ENCODE measurements around the gene TTC21A. TPM values are rescaled to one million over a fixed set of nuclear protein-coding genes. Genes with fewer than 3 reads are reported as not detected.

TTC21A gene
- total RNA-seq, 1 experiment from 2014 or later = 1.2 TPM

GRCh38 chr3:39133822-39134221 is 26.3 kb downstream of the TTC21A start:
- Histone ChIP-seq H3K27me3 (ENCODE audit: low read length) (no peaks in the 10 kb centered on the region), H3K36me3 (ENCODE audit: low read depth, low read length) (no peaks in the 10 kb centered on the region), H3F3A (ENCODE audit: low read length, unreplicated experiment) (no peaks in the 10 kb centered on the region), H3K4me1 (ENCODE audit: insufficient read depth, low read length) (peaks cover 18% of the 10 kb centered on the region), H3K27ac (ENCODE audit: low read length) (no peak overlapping the region), H3K9me3 (ENCODE audit: low read length) (no peaks in the 10 kb centered on the region), H2AFZ (ENCODE audit: low read length) (no peak overlapping the region), H3K79me2 (ENCODE audit: low read length) (no peaks in the 10 kb centered on the region), H3K9me2 (replicated peaks; ENCODE audit: low read length) (no peaks in the 10 kb centered on the region), H3K4me2 (ENCODE audit: low read length) (no peak overlapping the region), H3K4me3 (ENCODE audit: low read length) (no peak overlapping the region), H4K20me1 (ENCODE audit: low read length) (no peaks in the 10 kb centered on the region), H3K9ac (ENCODE audit: low read length) (no peak overlapping the region)
- no peak for DNase-seq
- ChIA-PET CTCF (no interaction called here), POLR2A (ENCODE audit: unreplicated experiment) (no interaction called here)
- no TSS peak for BruUV-seq (replicated peaks)
- intact Hi-C loops (cut with micrococcal nuclease) = no loop called here
- ATAC-seq = no peak
- TF ChIP-seq EZH2 (IDR thresholded peaks at IDR 0.05; ENCODE audit: low read length, unreplicated experiment) = no peak
- TF ChIP-seq, protein P1, sequence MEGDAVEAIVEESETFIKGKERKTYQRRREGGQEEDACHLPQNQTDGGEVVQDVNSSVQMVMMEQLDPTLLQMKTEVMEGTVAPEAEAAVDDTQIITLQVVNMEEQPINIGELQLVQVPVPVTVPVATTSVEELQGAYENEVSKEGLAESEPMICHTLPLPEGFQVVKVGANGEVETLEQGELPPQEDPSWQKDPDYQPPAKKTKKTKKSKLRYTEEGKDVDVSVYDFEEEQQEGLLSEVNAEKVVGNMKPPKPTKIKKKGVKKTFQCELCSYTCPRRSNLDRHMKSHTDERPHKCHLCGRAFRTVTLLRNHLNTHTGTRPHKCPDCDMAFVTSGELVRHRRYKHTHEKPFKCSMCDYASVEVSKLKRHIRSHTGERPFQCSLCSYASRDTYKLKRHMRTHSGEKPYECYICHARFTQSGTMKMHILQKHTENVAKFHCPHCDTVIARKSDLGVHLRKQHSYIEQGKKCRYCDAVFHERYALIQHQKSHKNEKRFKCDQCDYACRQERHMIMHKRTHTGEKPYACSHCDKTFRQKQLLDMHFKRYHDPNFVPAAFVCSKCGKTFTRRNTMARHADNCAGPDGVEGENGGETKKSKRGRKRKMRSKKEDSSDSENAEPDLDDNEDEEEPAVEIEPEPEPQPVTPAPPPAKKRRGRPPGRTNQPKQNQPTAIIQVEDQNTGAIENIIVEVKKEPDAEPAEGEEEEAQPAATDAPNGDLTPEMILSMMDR (conservative IDR thresholded peaks at IDR 0.05; ENCODE audit: low read depth, low read length) = no peak
- TF ChIP-seq EZH2phosphoT487 (IDR thresholded peaks at IDR 0.05; ENCODE audit: borderline replicate concordance, low read length) = no peak

- H3K4me1 ChIP-seq (ENCODE audit: insufficient read depth, low read length) = peaks cover 18% of the 10 kb centered on the region
- intact Hi-C loops (cut with micrococcal nuclease) = no loop called here
These were observed 26.8 kb downstream of the TTC21A start for GRCh38 chr3:39134305-39134704.

DNA sequence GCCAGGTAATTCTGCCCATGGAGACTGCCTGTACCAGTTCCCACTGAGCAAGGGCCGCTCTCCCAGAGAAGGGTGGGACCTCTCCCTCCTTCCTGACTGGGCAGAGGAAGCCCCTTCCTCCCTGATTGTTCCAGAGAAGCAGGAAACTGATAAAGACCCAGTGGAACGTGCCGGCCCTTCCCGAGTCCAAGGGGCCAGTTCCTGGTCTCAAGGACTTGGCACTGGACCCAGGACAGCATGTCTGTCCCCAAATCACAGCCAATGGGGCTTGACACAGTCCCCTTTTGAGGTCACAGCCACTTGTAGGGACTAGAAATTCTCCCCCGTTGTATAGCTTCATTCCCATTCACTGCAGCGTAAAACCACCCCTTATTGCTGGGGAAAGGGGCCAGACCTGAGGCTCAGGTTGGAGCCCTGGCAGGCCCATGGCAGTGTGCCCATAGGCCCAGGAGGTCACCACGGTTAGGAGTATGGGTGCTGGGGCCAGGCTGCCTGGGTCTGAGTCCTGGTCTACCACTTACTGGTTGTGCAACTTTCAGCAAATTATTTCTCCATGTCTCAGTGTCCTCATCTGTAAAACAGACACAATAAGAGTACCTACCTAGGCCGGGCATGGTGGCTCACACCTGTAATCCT is 27.8 kb downstream of the TTC21A start:
- Histone ChIP-seq H3K36me3 (ENCODE audit: low read depth, low read length) (no peaks in the 10 kb centered on the region), H3K9ac (ENCODE audit: low read length) (no peak overlapping the region), H3K79me2 (ENCODE audit: low read length) (0 out of 2 replicates have a peak, but pooled peaks cover 2% of the 10 kb centered on the region), H3K27ac (ENCODE audit: low read length) (no peak overlapping the region), H3F3A (ENCODE audit: low read length, unreplicated experiment) (no peaks in the 10 kb centered on the region), H3K9me2 (replicated peaks; ENCODE audit: low read length) (no peaks in the 10 kb centered on the region), H2AFZ (ENCODE audit: low read length) (no peak overlapping the region), H4K20me1 (ENCODE audit: low read length) (peaks cover 2% of the 10 kb centered on the region; the same call in 1 of the 2 replicates), H3K9me3 (ENCODE audit: low read length) (no peaks in the 10 kb centered on the region), H3K27me3 (ENCODE audit: low read length) (no peaks in the 10 kb centered on the region), H3K4me3 (ENCODE audit: low read length) (no peak overlapping the region), H3K4me1 (ENCODE audit: insufficient read depth, low read length) (peaks cover 20% of the 10 kb centered on the region), H3K4me2 (ENCODE audit: low read length) (no peak overlapping the region)
- TF ChIP-seq EZH2 (IDR thresholded peaks at IDR 0.05; ENCODE audit: low read length, unreplicated experiment) = no peak
- no peak for TF ChIP-seq EZH2phosphoT487 (IDR thresholded peaks at IDR 0.05; ENCODE audit: borderline replicate concordance, low read length)
- TF ChIP-seq, protein P1 (conservative IDR thresholded peaks at IDR 0.05; ENCODE audit: low read depth, low read length) = no peak
- intact Hi-C loops (cut with micrococcal nuclease) = no loop called here
- DNase-seq (no peak), ATAC-seq (no peak)
- CTCF ChIA-PET = no interaction called here
- POLR2A ChIA-PET (ENCODE audit: unreplicated experiment) = no interaction called here
- BruUV-seq (replicated peaks) = no TSS peak

More at GRCh38 chr3:39134305-39134704, 26.8 kb downstream of the TTC21A start:
- TF ChIP-seq EZH2phosphoT487 (IDR thresholded peaks at IDR 0.05; ENCODE audit: borderline replicate concordance, low read length) (no peak), EZH2 (IDR thresholded peaks at IDR 0.05; ENCODE audit: low read length, unreplicated experiment) (no peak)
- TF ChIP-seq, protein P1 (conservative IDR thresholded peaks at IDR 0.05; ENCODE audit: low read depth, low read length) = no peak
- no peaks in the 10 kb centered on the region for H3F3A ChIP-seq (ENCODE audit: low read length, unreplicated experiment)
- H3K27ac ChIP-seq (ENCODE audit: low read length) = no peak overlapping the region
- H3K79me2 ChIP-seq (ENCODE audit: low read length) = no peaks in the 10 kb centered on the region
- H3K4me3 ChIP-seq (ENCODE audit: low read length) = no peak overlapping the region
- no peak overlapping the region for H3K4me2 ChIP-seq (ENCODE audit: low read length)
- no peak overlapping the region for H3K9ac ChIP-seq (ENCODE audit: low read length)
- no peaks in the 10 kb centered on the region for H4K20me1 ChIP-seq (ENCODE audit: low read length)
- no TSS peak for BruUV-seq (replicated peaks)
- DNase-seq (no peak), ATAC-seq (no peak)
- H2AFZ ChIP-seq (ENCODE audit: low read length) = no peak overlapping the region
- no peaks in the 10 kb centered on the region for H3K9me2 ChIP-seq (replicated peaks; ENCODE audit: low read length)
- no peaks in the 10 kb centered on the region for H3K27me3 ChIP-seq (ENCODE audit: low read length)
- no peaks in the 10 kb centered on the region for H3K36me3 ChIP-seq (ENCODE audit: low read depth, low read length)
- CTCF ChIA-PET = no interaction called here
- POLR2A ChIA-PET (ENCODE audit: unreplicated experiment) = no interaction called here
- H3K9me3 ChIP-seq (ENCODE audit: low read length) = no peaks in the 10 kb centered on the region
